Neural progenitor cell (in vitro differentiated cells): Measurements from ENCODE around the gene AHI1. TPM values are rescaled to one million over a fixed set of nuclear protein-coding genes. Genes with fewer than 3 reads are reported as not detected.

Experiments
- DNase-seq: peaks from one replicate; pipeline ENCODE4 v3.0.0-alpha.2; 2016; ENCODE audit warnings: low spot score
- H2AFZ ChIP-seq: fragments of 200-600 bp; sonication (generic); replicated peaks from 2 replicates; pipeline ENCODE4 v1.6.1; 2016; ENCODE audit warnings: antibody characterized with exemption
- H3F3A ChIP-seq: fragments of 200-600 bp; sonication (generic); 2 replicates; pipeline ENCODE4 v1.6.1; 2016; ENCODE audit warnings: antibody characterized with exemption, low read depth
- H3K27ac ChIP-seq: fragments of 200-600 bp; sonication (generic); 2 replicates; pipeline ENCODE4 v1.5.1; 2016; ENCODE audit warnings: mild to moderate bottlenecking
- H3K27me3 ChIP-seq: fragments of 200-600 bp; sonication (generic); 2 replicates; pipeline ENCODE4 v1.6.1; 2016; ENCODE audit warnings: mild to moderate bottlenecking, moderate library complexity
- H3K36me3 ChIP-seq: fragments of 200-600 bp; sonication (generic); 2 replicates; pipeline ENCODE4 v1.5.1; 2016
- H3K4me1 ChIP-seq: fragments of 200-600 bp; sonication (generic); 2 replicates; pipeline ENCODE4 v1.6.1; 2016; ENCODE audit warnings: mixed run types
- H3K4me2 ChIP-seq: fragments of 200-600 bp; sonication (generic); 2 replicates; pipeline ENCODE4 v1.6.1; 2016
- H3K4me3 ChIP-seq: fragments of 200-600 bp; sonication (generic); 2 replicates; pipeline ENCODE4 v1.5.1; 2016
- H3K79me2 ChIP-seq: fragments of 200-600 bp; sonication (generic); 2 replicates; pipeline ENCODE4 v1.6.1; 2016; ENCODE audit warnings: low read depth
- H3K9ac ChIP-seq: fragments of 200-600 bp; sonication (generic); 2 replicates; pipeline ENCODE4 v1.6.1; 2016
- H3K9me3 ChIP-seq: fragments of 200-600 bp; sonication (generic); 2 replicates; pipeline ENCODE4 v1.5.1; 2016; ENCODE audit warnings: low read depth
- H4K20me1 ChIP-seq: fragments of 200-600 bp; sonication (generic); 2 replicates; pipeline ENCODE4 v1.6.1; 2016; ENCODE audit warnings: low read depth
- H3K27ac Mint-ChIP-seq: 3 replicates; pipeline ENCODE4 v1.8.0; 2021; ENCODE audit warnings: mixed read lengths
- H3K27me3 Mint-ChIP-seq: 2 replicates; pipeline ENCODE4 v1.8.0; 2022; ENCODE audit warnings: low read depth, mild to moderate bottlenecking, inconsistent platforms, moderate library complexity, mixed read lengths; ENCODE audit not compliant: insufficient read depth
- H3K36me3 Mint-ChIP-seq: 3 replicates; pipeline ENCODE4 v1.8.0; 2021; ENCODE audit warnings: mixed read lengths
- H3K4me1 Mint-ChIP-seq: 3 replicates; pipeline ENCODE4 v1.8.0; 2021; ENCODE audit warnings: mixed read lengths
- H3K4me3 Mint-ChIP-seq: 3 replicates; pipeline ENCODE4 v1.8.0; 2021; ENCODE audit warnings: mild to moderate bottlenecking, moderate library complexity, mixed read lengths
- H3K9me3 Mint-ChIP-seq: 3 replicates; pipeline ENCODE4 v1.8.0; 2020; ENCODE audit warnings: mixed read lengths
- EZH2 ChIP-seq: fragments of 200-600 bp; sonication (generic); IDR thresholded peaks from 2 replicates; pipeline ENCODE4 v1.6.1; 2017; ENCODE audit warnings: antibody characterized with exemption, mild to moderate bottlenecking, moderate library complexity
- EZH2phosphoT487 ChIP-seq: fragments of 200-600 bp; sonication (generic); IDR thresholded peaks from 2 replicates; pipeline ENCODE4 v1.6.1; 2017; ENCODE audit warnings: antibody characterized with exemption
- total RNA-seq: library from RNA; depleted of rRNA; stranded (reverse); fragments of >200 nt; gene quantifications from 2 replicates; pipeline ENCODE4 v1.2.3, GENCODE V29; 2015; ENCODE audit warnings: low replicate concordance
- TF ChIP-seq, protein P1 (sequence below): fragments of 200-600 bp; sonication (generic); IDR thresholded peaks from 2 replicates; pipeline ENCODE4 v1.5.1; 2017; ENCODE audit warnings: antibody characterized with exemption, mild to moderate bottlenecking

AHI1 gene
- total RNA-seq, 1 donor from 2014 or later = 26.2 TPM

DNA sequence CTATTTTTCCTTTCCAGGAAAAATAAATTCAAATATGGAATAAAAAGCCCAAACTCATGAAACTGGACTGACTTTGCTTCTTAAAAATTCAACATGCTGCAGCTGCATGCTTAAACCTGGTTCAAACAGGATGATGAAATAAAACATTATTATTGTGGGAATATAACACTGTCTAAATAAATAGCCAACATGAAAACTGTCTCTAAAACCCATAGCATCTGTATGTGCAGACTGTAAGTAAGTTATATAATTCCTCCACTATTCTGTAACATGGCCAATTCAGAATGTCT lies 30.4 kb upstream of the AHI1 start:
- H3K27ac Mint-ChIP-seq = no peak overlapping the region
- H3K27me3 Mint-ChIP-seq = no peaks in the 10 kb centered on the region
- TF ChIP-seq, protein P1, sequence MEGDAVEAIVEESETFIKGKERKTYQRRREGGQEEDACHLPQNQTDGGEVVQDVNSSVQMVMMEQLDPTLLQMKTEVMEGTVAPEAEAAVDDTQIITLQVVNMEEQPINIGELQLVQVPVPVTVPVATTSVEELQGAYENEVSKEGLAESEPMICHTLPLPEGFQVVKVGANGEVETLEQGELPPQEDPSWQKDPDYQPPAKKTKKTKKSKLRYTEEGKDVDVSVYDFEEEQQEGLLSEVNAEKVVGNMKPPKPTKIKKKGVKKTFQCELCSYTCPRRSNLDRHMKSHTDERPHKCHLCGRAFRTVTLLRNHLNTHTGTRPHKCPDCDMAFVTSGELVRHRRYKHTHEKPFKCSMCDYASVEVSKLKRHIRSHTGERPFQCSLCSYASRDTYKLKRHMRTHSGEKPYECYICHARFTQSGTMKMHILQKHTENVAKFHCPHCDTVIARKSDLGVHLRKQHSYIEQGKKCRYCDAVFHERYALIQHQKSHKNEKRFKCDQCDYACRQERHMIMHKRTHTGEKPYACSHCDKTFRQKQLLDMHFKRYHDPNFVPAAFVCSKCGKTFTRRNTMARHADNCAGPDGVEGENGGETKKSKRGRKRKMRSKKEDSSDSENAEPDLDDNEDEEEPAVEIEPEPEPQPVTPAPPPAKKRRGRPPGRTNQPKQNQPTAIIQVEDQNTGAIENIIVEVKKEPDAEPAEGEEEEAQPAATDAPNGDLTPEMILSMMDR = no peak
- TF ChIP-seq EZH2phosphoT487 (no peak), EZH2 (no peak)
- H3K4me3 Mint-ChIP-seq = no peak overlapping the region
- H3K4me1 ChIP-seq = no peaks in the 10 kb centered on the region
- no peaks in the 10 kb centered on the region for H4K20me1 ChIP-seq
- no peak overlapping the region for H3K4me2 ChIP-seq
- H3K9me3 ChIP-seq = no peaks in the 10 kb centered on the region
- no peak overlapping the region for H3K4me3 ChIP-seq
- H3K36me3 Mint-ChIP-seq = no peaks in the 10 kb centered on the region
- peaks cover 1% of the 10 kb centered on the region for H3K9me3 Mint-ChIP-seq
- H3K9ac ChIP-seq = no peak overlapping the region
- no peak overlapping the region for H2AFZ ChIP-seq
- H3F3A ChIP-seq = no peaks in the 10 kb centered on the region
- peaks cover 2% of the 10 kb centered on the region for H3K4me1 Mint-ChIP-seq
- no peak for DNase-seq
- no peaks in the 10 kb centered on the region for H3K79me2 ChIP-seq
- no peaks in the 10 kb centered on the region for H3K36me3 ChIP-seq
- no peak overlapping the region for H3K27ac ChIP-seq
- no peaks in the 10 kb centered on the region for H3K27me3 ChIP-seq

DNA sequence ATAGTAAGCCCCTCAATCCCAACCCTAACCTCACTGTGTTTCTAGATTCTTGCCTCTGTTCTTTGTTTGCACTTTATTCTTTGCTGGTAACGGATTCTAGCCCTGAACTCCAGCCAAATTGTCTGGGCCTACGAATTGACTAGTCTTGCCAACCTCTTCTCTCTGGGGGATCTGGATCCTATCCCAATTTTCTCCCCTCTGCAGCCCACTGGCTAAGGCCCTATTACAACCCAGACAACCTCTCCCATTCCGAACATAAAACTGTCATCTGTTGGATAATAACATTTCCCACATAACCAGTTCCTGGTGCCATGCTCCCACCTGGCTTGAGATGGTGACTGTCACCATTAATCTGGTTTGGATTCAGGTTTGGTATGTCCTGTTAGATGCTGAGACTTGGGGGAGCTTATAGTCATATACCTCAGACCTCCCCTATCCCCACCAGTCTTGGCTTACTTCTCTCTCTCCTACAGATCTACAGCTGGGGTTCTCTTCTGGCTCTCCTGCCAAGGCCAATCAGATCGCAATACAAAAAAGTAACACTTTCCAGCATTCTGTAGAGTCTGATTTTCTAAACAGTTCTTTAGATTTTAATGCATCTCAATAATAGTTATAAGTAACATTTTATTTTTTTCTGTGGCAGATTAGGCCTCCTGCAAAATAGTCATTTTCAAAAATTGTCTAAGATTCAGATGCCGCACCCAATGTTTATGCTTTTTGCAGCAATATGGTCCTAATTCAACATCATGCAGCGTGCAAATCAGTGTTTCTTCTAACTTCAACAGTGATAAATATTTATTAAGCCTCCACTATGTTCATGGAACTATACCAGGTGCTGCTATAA lies 29.8 kb upstream of the AHI1 start:
- Histone ChIP-seq H3K79me2 (no peaks in the 10 kb centered on the region), H3K4me2 (no peak overlapping the region), H3K9me3 (no peaks in the 10 kb centered on the region), H3K36me3 (no peaks in the 10 kb centered on the region), H4K20me1 (no peaks in the 10 kb centered on the region), H2AFZ (no peak overlapping the region), H3K9ac (no peak overlapping the region), H3K4me3 (no peak overlapping the region), H3F3A (no peaks in the 10 kb centered on the region), H3K27me3 (no peaks in the 10 kb centered on the region), H3K4me1 (no peaks in the 10 kb centered on the region), H3K27ac (no peak overlapping the region)
- Mint-ChIP-seq H3K27ac (no peak overlapping the region), H3K4me1 (no peaks in the 10 kb centered on the region), H3K27me3 (no peaks in the 10 kb centered on the region), H3K36me3 (no peaks in the 10 kb centered on the region), H3K4me3 (no peak overlapping the region), H3K9me3 (no peaks in the 10 kb centered on the region)
- TF ChIP-seq, protein P1 = no peak
- no peak for TF ChIP-seq EZH2phosphoT487
- TF ChIP-seq EZH2 = no peak
- DNase-seq = no peak

DNA sequence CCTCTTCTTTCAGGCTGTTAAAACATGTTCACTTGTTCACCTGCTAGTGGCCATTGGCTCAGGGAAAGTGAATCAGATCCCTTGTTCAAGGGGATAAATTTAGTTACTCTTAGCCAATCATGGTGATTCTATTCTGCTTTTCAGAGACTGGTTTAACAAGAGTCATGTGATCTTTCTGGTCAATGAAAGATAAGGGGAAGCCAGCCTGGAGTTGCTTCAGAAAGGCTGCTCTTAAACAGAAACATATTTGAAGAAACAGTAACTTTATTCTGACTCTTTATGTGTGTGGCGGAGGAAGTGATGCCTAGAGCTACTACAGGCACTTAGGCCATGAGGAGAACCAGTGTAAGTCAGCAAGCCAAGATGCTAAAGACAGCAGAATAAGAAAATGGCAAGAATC lies 28.1 kb upstream of the AHI1 start:
- H3K79me2 ChIP-seq = no peaks in the 10 kb centered on the region
- Mint-ChIP-seq H3K4me1 (no peaks in the 10 kb centered on the region), H3K9me3 (no peaks in the 10 kb centered on the region), H3K27ac (no peak overlapping the region), H3K27me3 (no peaks in the 10 kb centered on the region), H3K4me3 (no peak overlapping the region), H3K36me3 (no peaks in the 10 kb centered on the region)
- no peaks in the 10 kb centered on the region for H3K36me3 ChIP-seq
- TF ChIP-seq, protein P1 = no peak
- no peak for TF ChIP-seq EZH2phosphoT487
- no peak for TF ChIP-seq EZH2
- no peaks in the 10 kb centered on the region for H3K27me3 ChIP-seq
- H4K20me1 ChIP-seq = no peaks in the 10 kb centered on the region
- H3K9ac ChIP-seq = no peak overlapping the region
- H3K27ac ChIP-seq = no peak overlapping the region
- no peaks in the 10 kb centered on the region for H3K9me3 ChIP-seq
- H3K4me3 ChIP-seq = no peak overlapping the region
- H3K4me2 ChIP-seq = no peak overlapping the region
- no peaks in the 10 kb centered on the region for H3F3A ChIP-seq
- no peak for DNase-seq
- no peak overlapping the region for H2AFZ ChIP-seq
- no peaks in the 10 kb centered on the region for H3K4me1 ChIP-seq
